ENCODE data around the gene DNASE1L1. TPM values are rescaled to one million over a fixed set of nuclear protein-coding genes. Genes with fewer than 3 reads are reported as not detected.

The DNASE1L1 gene
- total RNA-seq, 1 experiment from 2014 or later, result 8.8 TPM

GRCh38 chrX:154354516-154354915 is 54.5 kb downstream of the DNASE1L1 start:
- H3K27me3 Mint-ChIP-seq (ENCODE audit: insufficient read depth, unreplicated experiment), result no peaks in the 10 kb centered on the region
- H3K4me1 ChIP-seq, result no peaks in the 10 kb centered on the region
- TF ChIP-seq, protein P1, sequence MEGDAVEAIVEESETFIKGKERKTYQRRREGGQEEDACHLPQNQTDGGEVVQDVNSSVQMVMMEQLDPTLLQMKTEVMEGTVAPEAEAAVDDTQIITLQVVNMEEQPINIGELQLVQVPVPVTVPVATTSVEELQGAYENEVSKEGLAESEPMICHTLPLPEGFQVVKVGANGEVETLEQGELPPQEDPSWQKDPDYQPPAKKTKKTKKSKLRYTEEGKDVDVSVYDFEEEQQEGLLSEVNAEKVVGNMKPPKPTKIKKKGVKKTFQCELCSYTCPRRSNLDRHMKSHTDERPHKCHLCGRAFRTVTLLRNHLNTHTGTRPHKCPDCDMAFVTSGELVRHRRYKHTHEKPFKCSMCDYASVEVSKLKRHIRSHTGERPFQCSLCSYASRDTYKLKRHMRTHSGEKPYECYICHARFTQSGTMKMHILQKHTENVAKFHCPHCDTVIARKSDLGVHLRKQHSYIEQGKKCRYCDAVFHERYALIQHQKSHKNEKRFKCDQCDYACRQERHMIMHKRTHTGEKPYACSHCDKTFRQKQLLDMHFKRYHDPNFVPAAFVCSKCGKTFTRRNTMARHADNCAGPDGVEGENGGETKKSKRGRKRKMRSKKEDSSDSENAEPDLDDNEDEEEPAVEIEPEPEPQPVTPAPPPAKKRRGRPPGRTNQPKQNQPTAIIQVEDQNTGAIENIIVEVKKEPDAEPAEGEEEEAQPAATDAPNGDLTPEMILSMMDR (IDR thresholded peaks at IDR 0.05; ENCODE audit: insufficient read depth in 1 of 2, low read depth in 1 of 2, low read length in 1 of 2, severe bottlenecking in 1 of 2, unreplicated experiment in 1 of 2), result no peak

GRCh38 chrX:154354013-154354412 is 55.0 kb downstream of the DNASE1L1 start:
- DNase-seq, result no peak
- Histone ChIP-seq H3K36me3 (ENCODE audit: control insufficient read depth, insufficient read depth, low read length) (peaks cover 3% of the 10 kb centered on the region), H3K4me3 (ENCODE audit: low read depth, low read length) (no peak overlapping the region), H3K27me3 (replicated peaks; ENCODE audit: control insufficient read depth, insufficient read depth, low read length) (no peaks in the 10 kb centered on the region), H3K9me3 (no peaks in the 10 kb centered on the region), H3K4me1 (no peaks in the 10 kb centered on the region)
- TF ChIP-seq, protein P1 (IDR thresholded peaks at IDR 0.05; ENCODE audit: insufficient read depth in 1 of 2, low read depth in 1 of 2, low read length in 1 of 2, severe bottlenecking in 1 of 2, unreplicated experiment in 1 of 2), result no peak
- no peaks in the 10 kb centered on the region for H3K4me1 Mint-ChIP-seq (ENCODE audit: low read depth, unreplicated experiment)
- no peak overlapping the region for H3K4me3 Mint-ChIP-seq (ENCODE audit: unreplicated experiment)
- ChIA-PET POLR2A (no interaction called here), CTCF (no interaction called here)
- peaks cover 84% of the 10 kb centered on the region for H3K36me3 Mint-ChIP-seq (ENCODE audit: insufficient read depth, unreplicated experiment)
- intact Hi-C loops (cut with micrococcal nuclease; ENCODE audit: unreplicated experiment), result no loop called here
- no TSS peak for BruUV-seq (replicated peaks)
- H3K27ac Mint-ChIP-seq (ENCODE audit: unreplicated experiment), result no peak overlapping the region
- H3K27me3 Mint-ChIP-seq (ENCODE audit: insufficient read depth, unreplicated experiment), result no peaks in the 10 kb centered on the region
- H3K9me3 Mint-ChIP-seq (ENCODE audit: unreplicated experiment), result no peaks in the 10 kb centered on the region

More at GRCh38 chrX:154354516-154354915, 54.5 kb downstream of the DNASE1L1 start:
- intact Hi-C loops (cut with micrococcal nuclease; ENCODE audit: unreplicated experiment), result no loop called here
- H3K4me3 Mint-ChIP-seq (ENCODE audit: unreplicated experiment), result no peak overlapping the region
- Histone ChIP-seq H3K9me3 (no peaks in the 10 kb centered on the region), H3K27me3 (replicated peaks; ENCODE audit: control insufficient read depth, insufficient read depth, low read length) (no peaks in the 10 kb centered on the region), H3K36me3 (ENCODE audit: control insufficient read depth, insufficient read depth, low read length) (peaks cover 3% of the 10 kb centered on the region), H3K4me3 (ENCODE audit: low read depth, low read length) (no peak overlapping the region)
- no peak for DNase-seq
- H3K9me3 Mint-ChIP-seq (ENCODE audit: unreplicated experiment), result no peaks in the 10 kb centered on the region
- H3K27ac Mint-ChIP-seq (ENCODE audit: unreplicated experiment), result no peak overlapping the region
- H3K36me3 Mint-ChIP-seq (ENCODE audit: insufficient read depth, unreplicated experiment), result peaks cover 84% of the 10 kb centered on the region
- no TSS peak for BruUV-seq (replicated peaks)
- ChIA-PET POLR2A (interaction anchor here (0.5 kb wide), 1 partner anchor 21 kb away, joined by 4 read pairs; no protein-coding TSS in a partner anchor), CTCF (no interaction called here)
- no peaks in the 10 kb centered on the region for H3K4me1 Mint-ChIP-seq (ENCODE audit: low read depth, unreplicated experiment)

DNA sequence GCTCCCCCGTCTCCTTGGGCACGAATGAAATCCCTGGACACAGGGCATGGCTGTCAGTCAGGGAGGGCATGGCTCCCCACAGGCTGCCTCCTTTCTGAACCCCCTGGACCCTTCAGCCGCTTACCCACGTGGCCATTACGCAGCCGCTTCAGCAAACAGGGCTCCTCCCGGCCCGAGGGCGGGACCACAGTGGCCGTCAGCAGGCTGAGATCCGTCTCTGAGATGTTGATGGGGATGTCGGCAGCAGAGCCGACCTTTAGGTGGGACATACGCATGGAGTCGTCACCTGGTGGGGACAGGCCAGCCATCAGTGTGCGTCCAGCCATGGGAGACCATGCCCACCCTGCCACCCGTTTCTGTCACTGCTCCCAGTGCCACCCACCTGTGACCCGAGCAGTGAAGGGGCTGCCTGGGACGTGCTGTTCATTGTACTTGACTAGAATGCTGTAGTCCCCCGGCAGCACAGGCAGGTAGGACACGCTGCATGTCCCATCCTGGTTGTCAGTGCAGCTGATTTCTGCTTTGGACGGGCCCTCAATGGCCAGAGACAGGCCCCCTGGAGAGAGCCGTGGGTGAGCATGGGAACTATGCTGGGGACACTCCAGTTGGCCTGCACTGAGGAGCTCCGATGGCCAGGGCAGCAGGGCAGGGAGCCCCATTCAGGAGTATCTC is 55.7 kb downstream of the DNASE1L1 start:
- no peak for DNase-seq
- TF ChIP-seq, protein P1 (IDR thresholded peaks at IDR 0.05; ENCODE audit: insufficient read depth in 1 of 2, low read depth in 1 of 2, low read length in 1 of 2, severe bottlenecking in 1 of 2, unreplicated experiment in 1 of 2), result no peak
- H3K27me3 ChIP-seq (replicated peaks; ENCODE audit: control insufficient read depth, insufficient read depth, low read length), result no peaks in the 10 kb centered on the region
- ChIA-PET CTCF (no interaction called here), POLR2A (no interaction called here)
- H3K4me3 Mint-ChIP-seq (ENCODE audit: unreplicated experiment), result no peak overlapping the region
- intact Hi-C loops (cut with micrococcal nuclease; ENCODE audit: unreplicated experiment), result no loop called here
- no TSS peak for BruUV-seq (replicated peaks)
- H3K4me1 ChIP-seq, result no peaks in the 10 kb centered on the region
- no peaks in the 10 kb centered on the region for H3K27me3 Mint-ChIP-seq (ENCODE audit: insufficient read depth, unreplicated experiment)
- H3K9me3 Mint-ChIP-seq (ENCODE audit: unreplicated experiment), result no peaks in the 10 kb centered on the region
- no peak overlapping the region for H3K4me3 ChIP-seq (ENCODE audit: low read depth, low read length)
- peaks cover 84% of the 10 kb centered on the region for H3K36me3 Mint-ChIP-seq (ENCODE audit: insufficient read depth, unreplicated experiment)
- H3K9me3 ChIP-seq, result no peaks in the 10 kb centered on the region
- H3K27ac Mint-ChIP-seq (ENCODE audit: unreplicated experiment), result no peak overlapping the region
- peaks cover 2% of the 10 kb centered on the region for H3K36me3 ChIP-seq (ENCODE audit: control insufficient read depth, insufficient read depth, low read length)
- no peaks in the 10 kb centered on the region for H3K4me1 Mint-ChIP-seq (ENCODE audit: low read depth, unreplicated experiment)

All from Caco-2 (cell line).